Stimulated activated CD4-positive, alpha-beta T cell treated with anti-CD3 and anti-CD28 coated beads, Interleukin-4, amount 100 ng/mL, for 48 hours (primary cell): ENCODE results near the gene PCDHGA12.

Source experiments
- DNase-seq, 2 donors: peaks; one replicate each; pipeline ENCODE4 v3.0.0-alpha.2; 2020; ENCODE audit warnings: low read depth in 2 of 2

The PCDHGA12 gene

GRCh38 chr5:141439411-141440141 lies 9.3 kb downstream of the PCDHGA12 start:
- no peak for DNase-seq

GRCh38 chr5:141440341-141440740 lies 10.0 kb downstream of the PCDHGA12 start:
- no peak for DNase-seq

- no peak for DNase-seq
Measured at GRCh38 chr5:141441571-141442170, 11.4 kb downstream of the PCDHGA12 start.

- no peak for DNase-seq
Measured at GRCh38 chr5:141465351-141465750, 35.0 kb downstream of the PCDHGA12 start.

- DNase-seq, result peak; percentile 43 to 56
Measured at GRCh38 chr5:141475625-141476131, 45.4 kb downstream of the PCDHGA12 start, which contains the start of gene PCDHGC3. TSS of gene PCDHGC3 (plus strand) at chr5:141475966. CDS start at chr5:141476117, 151 bp downstream.

- DNase-seq, result no peak
Measured at GRCh38 chr5:141476132-141476911, 46.0 kb downstream of the PCDHGA12 start.

- no peak for DNase-seq
Measured at GRCh38 chr5:141477044-141477575, 46.8 kb downstream of the PCDHGA12 start.

GRCh38 chr5:141477815-141478214 lies 47.5 kb downstream of the PCDHGA12 start:
- no peak for DNase-seq

- no peak for DNase-seq
Measured at GRCh38 chr5:141478321-141478945, 48.1 kb downstream of the PCDHGA12 start.

GRCh38 chr5:141479776-141480175 lies 49.5 kb downstream of the PCDHGA12 start:
- DNase-seq, result no peak
